ENCODE measurements around the gene LAMA3. TPM values are rescaled to one million over a fixed set of nuclear protein-coding genes. Genes with fewer than 3 reads are reported as not detected.

The LAMA3 gene
- total RNA-seq, 1 donor from 2014 or later = 69.8 TPM

GRCh38 chr18:23888881-23889280 lies 199.6 kb downstream of the LAMA3 start:
- H3K4me3 ChIP-seq (ENCODE audit: low read depth, low read length) = no peak overlapping the region
- no peak for TF ChIP-seq CTCF (conservative IDR thresholded peaks at IDR 0.05; ENCODE audit: low read depth, low read length)
- no peak for DNase-seq (ENCODE audit: low read depth)

- no peak for TF ChIP-seq CTCF (conservative IDR thresholded peaks at IDR 0.05; ENCODE audit: low read depth, low read length)
- DNase-seq (ENCODE audit: low read depth) = no peak
- H3K4me3 ChIP-seq (ENCODE audit: low read depth, low read length) = no peak overlapping the region
These were observed 200.7 kb downstream of the LAMA3 start for GRCh38 chr18:23889907-23890306.

GRCh38 chr18:23890589-23890988 lies 201.3 kb downstream of the LAMA3 start:
- peak; percentile 20 for DNase-seq (ENCODE audit: low read depth)
- H3K4me3 ChIP-seq (ENCODE audit: low read depth, low read length) = no peak overlapping the region
- TF ChIP-seq CTCF (conservative IDR thresholded peaks at IDR 0.05; ENCODE audit: low read depth, low read length) = no peak

- TF ChIP-seq CTCF (conservative IDR thresholded peaks at IDR 0.05; ENCODE audit: low read depth, low read length) = no peak
- no peak overlapping the region for H3K4me3 ChIP-seq (ENCODE audit: low read depth, low read length)
- no peak for DNase-seq (ENCODE audit: low read depth)
These were observed 204.4 kb downstream of the LAMA3 start for GRCh38 chr18:23893653-23894052.

- TF ChIP-seq CTCF (conservative IDR thresholded peaks at IDR 0.05; ENCODE audit: low read depth, low read length) = no peak
- H3K4me3 ChIP-seq (ENCODE audit: low read depth, low read length) = no peak overlapping the region
- no peak for DNase-seq (ENCODE audit: low read depth)
These were observed 205.5 kb downstream of the LAMA3 start for GRCh38 chr18:23894661-23895175.

GRCh38 chr18:23897291-23897690 lies 208.0 kb downstream of the LAMA3 start:
- DNase-seq (ENCODE audit: low read depth) = no peak
- no peak for TF ChIP-seq CTCF (conservative IDR thresholded peaks at IDR 0.05; ENCODE audit: low read depth, low read length)
- no peak overlapping the region for H3K4me3 ChIP-seq (ENCODE audit: low read depth, low read length)

GRCh38 chr18:23897733-23898132 lies 208.5 kb downstream of the LAMA3 start:
- no peak for DNase-seq (ENCODE audit: low read depth)
- no peak for TF ChIP-seq CTCF (conservative IDR thresholded peaks at IDR 0.05; ENCODE audit: low read depth, low read length)
- no peak overlapping the region for H3K4me3 ChIP-seq (ENCODE audit: low read depth, low read length)
